GM12878 (cell line): ENCODE data around the gene TMEM178A.

ENCODE experiments used
- CHD2 ChIP-seq: IDR thresholded peaks from 2 replicates; pipeline ENCODE4 v1.6.1; 2011; ENCODE audit warnings: low read depth, low read length, improper control_type of control experiment, borderline replicate concordance
- CTCF ChIP-seq, 3 experiments: IDR thresholded peaks in 2 of 3; conservative IDR thresholded peaks in 1 of 3; 2 replicates each; pipeline ENCODE4 v1.5.1; 2011; ENCODE audit warnings: low read depth in 3 of 3, low read length in 3 of 3, mild to moderate bottlenecking in 3 of 3, control low read depth in 2 of 3, moderate library complexity in 2 of 3, inconsistent platforms in 1 of 3, mixed read lengths in 1 of 3; ENCODE audit not compliant: control insufficient read depth in 2 of 3, insufficient read depth in 1 of 3; ENCODE audit errors: extremely low read depth in 1 of 3
- EP300 ChIP-seq, 2 experiments: fragments of 150-350 bp in 1 of 2; IDR thresholded peaks; 2 replicates each; pipeline ENCODE4 v1.6.1; 2011 to 2012; ENCODE audit warnings: low read depth in 2 of 2, low read length in 2 of 2, borderline replicate concordance in 1 of 2, improper control_type of control experiment in 1 of 2, inconsistent platforms in 1 of 2; ENCODE audit not compliant: control insufficient read depth in 1 of 2
- EZH2 ChIP-seq: IDR thresholded peaks from 2 replicates; pipeline ENCODE4 v1.6.1; 2012; ENCODE audit warnings: low read depth, mild to moderate bottlenecking, control low read depth, inconsistent platforms, low read length, borderline replicate concordance; ENCODE audit not compliant: control insufficient read depth
- JUNB ChIP-seq: IDR thresholded peaks from 2 replicates; pipeline ENCODE4 v1.6.1; 2016; ENCODE audit warnings: antibody characterized with exemption, mild to moderate bottlenecking
- KDM1A ChIP-seq: fragments of 200-600 bp; sonication (generic); IDR thresholded peaks from 2 replicates; pipeline ENCODE4 v1.6.1; 2016; ENCODE audit warnings: borderline replicate concordance
- POLR2A ChIP-seq: IDR thresholded peaks from 2 replicates; pipeline ENCODE4 v1.6.1; 2011; ENCODE audit warnings: low read depth, mild to moderate bottlenecking, low read length
- POLR2AphosphoS5 ChIP-seq: IDR thresholded peaks from 2 replicates; pipeline ENCODE4 v1.6.1; 2011; ENCODE audit warnings: mild to moderate bottlenecking, low read length, inconsistent platforms
- TAF1 ChIP-seq: IDR thresholded peaks from 2 replicates; pipeline ENCODE4 v1.6.1; 2011; ENCODE audit warnings: mild to moderate bottlenecking, low read depth, low read length, borderline replicate concordance

GRCh38 chr2:39631256-39631655, 34.5 kb upstream of the TMEM178A start:
- TF ChIP-seq POLR2A, result no peak
- no peak for TF ChIP-seq EZH2
- no peak for TF ChIP-seq CTCF (IDR thresholded peaks at IDR 0.05 in 2 of 3, conservative IDR thresholded peaks at IDR 0.05 in 1 of 3; ENCODE audit: control insufficient read depth in 2 of 3, extremely low read depth in 1 of 3, insufficient read depth in 1 of 3, low read depth in 3 of 3, low read length in 3 of 3)
- TF ChIP-seq TAF1, result no peak
- TF ChIP-seq CHD2, result no peak
- no peak for TF ChIP-seq EP300 (IDR thresholded peaks at IDR 0.05; ENCODE audit: borderline replicate concordance in 1 of 2, control insufficient read depth in 1 of 2, low read depth in 2 of 2, low read length in 2 of 2)
- TF ChIP-seq POLR2AphosphoS5, result no peak
- no peak for TF ChIP-seq KDM1A
- no peak for TF ChIP-seq JUNB
